GM12873 (cell line): ENCODE measurements around the gene RFNG.

Experiments
- TF ChIP-seq, protein P1 (sequence below): IDR thresholded peaks from 2 replicates; pipeline ENCODE4 v1.5.1; 2012; ENCODE audit warnings: low read depth, mild to moderate bottlenecking, moderate library complexity, low read length, control low read depth; ENCODE audit not compliant: insufficient read depth; ENCODE audit errors: missing control alignments

Gene RFNG

DNA sequence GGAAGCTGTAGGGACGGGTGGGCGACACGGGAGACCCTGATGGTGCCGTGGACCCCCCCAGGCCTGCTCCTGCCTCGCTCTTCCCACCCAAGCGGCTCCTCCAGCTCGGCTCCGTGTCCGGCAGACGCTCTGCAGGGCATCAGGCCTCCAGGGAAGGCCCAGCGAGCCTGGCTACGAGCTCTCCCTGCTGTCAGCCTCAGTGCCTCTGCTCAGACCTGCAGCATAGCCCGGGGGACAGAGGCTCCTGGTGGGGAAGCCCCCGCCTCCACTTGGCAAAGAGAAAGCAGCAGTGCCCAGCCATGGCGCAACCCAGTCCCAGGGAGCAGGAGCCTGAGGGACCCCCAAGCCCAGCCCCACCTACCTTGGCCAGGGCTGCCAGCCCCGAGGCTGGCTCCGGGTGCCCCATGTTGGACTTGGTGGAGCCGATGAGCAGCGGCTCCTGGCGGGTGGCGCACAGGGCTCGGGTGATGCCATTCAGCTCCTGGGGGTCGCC is 40.5 kb upstream of the RFNG start:
- TF ChIP-seq, protein P1, sequence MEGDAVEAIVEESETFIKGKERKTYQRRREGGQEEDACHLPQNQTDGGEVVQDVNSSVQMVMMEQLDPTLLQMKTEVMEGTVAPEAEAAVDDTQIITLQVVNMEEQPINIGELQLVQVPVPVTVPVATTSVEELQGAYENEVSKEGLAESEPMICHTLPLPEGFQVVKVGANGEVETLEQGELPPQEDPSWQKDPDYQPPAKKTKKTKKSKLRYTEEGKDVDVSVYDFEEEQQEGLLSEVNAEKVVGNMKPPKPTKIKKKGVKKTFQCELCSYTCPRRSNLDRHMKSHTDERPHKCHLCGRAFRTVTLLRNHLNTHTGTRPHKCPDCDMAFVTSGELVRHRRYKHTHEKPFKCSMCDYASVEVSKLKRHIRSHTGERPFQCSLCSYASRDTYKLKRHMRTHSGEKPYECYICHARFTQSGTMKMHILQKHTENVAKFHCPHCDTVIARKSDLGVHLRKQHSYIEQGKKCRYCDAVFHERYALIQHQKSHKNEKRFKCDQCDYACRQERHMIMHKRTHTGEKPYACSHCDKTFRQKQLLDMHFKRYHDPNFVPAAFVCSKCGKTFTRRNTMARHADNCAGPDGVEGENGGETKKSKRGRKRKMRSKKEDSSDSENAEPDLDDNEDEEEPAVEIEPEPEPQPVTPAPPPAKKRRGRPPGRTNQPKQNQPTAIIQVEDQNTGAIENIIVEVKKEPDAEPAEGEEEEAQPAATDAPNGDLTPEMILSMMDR: no peak

DNA sequence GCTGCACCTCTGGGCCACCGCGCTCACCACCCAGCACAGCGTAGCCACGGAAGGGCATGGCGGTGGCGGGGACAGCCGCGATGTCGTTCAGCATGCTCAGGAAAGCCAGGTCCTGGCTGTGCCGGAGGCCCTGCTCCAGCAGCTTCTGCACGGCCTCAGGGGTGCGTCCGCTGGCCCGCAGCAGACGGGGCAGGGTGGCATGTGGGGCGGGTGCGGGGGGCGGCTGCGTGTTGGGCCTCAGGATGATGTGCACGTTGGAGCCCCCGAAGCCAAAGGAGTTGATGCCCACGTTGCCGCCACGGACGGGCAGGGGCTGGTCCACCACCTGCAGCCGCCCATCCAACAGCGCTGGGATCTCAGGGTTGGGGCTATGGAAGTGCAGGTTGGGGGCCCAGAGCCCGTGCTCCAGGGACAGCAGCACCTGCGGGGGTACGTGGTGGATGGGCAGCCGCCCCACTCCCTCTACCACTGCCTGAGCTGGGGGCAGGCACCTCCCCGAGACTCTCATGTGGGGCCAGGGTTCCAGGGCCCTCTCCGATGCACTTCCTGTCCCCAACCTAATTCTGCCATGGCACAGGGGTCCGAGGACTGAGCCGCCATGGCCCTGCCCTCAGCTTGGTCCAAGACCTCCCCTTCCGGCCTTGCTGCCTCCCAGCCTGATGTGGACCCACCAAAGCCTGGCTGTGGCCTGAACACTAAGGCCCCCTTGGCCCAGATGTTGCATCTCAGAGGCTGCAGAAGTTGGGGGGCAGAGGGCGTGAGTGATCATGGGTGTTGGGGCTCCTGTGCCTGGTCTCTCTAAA is 39.9 kb upstream of the RFNG start:
- TF ChIP-seq, protein P1: no peak

DNA sequence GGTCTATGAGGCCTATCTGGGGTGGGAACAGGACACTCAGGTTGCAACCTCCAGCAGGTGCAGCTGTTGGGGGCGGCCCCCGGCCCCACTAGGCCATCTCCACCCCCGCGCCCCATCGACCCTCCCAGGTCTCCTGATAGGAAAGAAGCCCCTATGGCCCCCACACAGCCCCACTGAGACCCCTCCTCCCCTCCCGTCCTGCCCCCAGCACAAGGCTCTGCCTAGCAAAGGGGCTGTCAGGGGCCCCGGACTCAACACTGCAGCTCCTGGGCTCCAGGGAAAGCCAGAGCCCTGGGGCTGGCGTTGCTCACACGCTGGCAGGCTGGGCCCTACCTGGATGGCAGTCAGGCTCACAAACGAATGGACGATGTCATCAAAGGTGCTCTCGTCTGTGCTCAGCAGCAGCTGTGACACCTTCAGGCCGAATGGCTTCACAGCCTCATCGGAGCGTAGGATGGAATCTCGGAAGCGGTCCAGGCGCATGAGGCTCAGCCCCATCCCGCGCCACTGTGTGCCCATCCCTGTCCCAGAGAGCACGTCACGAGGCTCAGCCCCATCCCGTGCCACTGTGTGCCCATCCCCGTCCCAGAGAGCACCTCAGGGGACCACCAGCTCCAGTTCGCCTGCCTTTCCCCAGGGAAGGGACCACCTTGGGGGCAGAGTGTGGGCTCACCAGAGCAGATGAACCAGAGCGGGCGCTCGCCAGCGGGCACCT is 39.1 kb upstream of the RFNG start:
- TF ChIP-seq, protein P1: no peak

DNA sequence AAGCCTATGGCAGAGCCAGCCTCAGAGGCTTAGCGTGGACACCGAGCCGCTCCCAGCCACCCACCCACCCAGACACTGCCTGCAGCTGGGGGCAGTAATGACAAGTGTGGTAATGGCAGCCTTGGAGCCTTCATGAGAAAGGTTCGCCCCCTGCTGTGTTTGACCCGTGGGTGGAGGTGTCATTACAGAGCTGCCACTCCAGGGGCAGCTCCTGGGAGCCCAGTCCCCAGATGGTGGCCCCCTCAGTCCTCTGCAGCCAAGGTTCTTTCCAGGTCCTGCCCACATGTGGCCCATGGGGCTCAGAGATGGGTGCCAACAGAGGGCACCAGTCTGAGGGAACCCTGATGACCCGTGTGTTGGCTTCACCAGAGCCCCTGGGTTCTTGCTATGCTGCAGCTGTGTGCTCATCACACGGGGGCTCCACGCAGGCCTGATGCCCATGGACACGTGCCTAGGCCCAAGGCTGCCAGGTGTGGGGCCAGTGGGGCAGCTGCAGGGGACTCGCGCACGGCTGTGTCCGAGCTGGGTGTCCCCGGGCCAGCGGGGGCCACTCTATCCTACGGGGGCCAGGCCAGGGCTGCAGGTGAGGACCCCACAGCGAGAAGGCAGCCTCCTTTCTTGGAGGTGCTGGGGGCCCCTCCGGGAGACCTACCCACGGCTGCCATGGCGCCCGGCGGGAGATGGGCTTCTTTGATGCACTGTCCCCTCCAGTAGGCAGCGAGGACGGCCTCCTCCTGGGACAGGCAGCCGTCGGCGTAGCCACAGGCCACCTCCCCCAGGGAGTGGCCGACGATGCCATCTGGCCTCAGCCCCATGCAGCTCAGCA is 38.3 kb upstream of the RFNG start:
- TF ChIP-seq, protein P1: no peak

DNA sequence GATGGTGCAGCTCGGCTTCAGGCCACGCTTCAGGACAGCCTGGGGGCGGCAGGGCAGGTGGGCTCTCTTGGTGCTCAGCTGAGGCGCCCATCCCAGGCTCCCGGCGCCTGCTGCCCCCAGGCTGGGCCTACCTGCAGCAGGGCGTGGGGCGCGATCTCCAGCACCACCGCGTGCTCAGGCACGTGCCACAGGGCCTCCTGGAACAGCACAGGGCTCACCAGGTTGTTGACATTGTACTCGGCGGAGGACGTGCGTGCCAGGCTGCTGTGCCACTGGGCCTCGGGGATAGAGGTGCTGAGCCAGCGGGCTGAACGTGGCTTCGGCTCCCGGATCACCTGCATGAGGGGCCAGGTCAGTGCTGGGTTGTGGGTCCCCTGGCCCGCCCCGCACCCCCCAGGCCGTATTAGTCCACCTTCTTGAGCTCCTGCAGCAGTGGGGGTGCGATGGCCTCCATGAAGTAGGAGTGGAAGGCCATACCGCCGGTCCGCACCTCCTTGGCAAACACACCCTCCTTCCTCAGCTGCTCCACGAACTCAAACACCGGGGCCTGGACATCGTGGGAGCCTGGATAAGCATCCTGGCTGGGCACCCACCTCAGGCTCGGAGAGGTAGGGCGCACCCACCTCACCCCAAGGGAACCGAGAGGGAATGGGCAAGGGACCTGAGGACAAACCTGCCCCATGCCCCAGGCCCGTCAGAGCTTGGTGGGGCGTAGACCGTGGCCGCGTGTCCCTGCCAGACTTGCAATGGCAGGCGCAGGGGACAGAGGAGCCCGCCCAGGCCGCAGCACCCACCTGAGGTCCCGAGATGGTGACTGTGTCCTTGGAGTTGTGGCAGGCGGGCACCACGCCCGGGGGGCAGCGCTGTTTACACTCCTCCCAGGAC is 37.5 kb upstream of the RFNG start:
- TF ChIP-seq, protein P1: no peak

DNA sequence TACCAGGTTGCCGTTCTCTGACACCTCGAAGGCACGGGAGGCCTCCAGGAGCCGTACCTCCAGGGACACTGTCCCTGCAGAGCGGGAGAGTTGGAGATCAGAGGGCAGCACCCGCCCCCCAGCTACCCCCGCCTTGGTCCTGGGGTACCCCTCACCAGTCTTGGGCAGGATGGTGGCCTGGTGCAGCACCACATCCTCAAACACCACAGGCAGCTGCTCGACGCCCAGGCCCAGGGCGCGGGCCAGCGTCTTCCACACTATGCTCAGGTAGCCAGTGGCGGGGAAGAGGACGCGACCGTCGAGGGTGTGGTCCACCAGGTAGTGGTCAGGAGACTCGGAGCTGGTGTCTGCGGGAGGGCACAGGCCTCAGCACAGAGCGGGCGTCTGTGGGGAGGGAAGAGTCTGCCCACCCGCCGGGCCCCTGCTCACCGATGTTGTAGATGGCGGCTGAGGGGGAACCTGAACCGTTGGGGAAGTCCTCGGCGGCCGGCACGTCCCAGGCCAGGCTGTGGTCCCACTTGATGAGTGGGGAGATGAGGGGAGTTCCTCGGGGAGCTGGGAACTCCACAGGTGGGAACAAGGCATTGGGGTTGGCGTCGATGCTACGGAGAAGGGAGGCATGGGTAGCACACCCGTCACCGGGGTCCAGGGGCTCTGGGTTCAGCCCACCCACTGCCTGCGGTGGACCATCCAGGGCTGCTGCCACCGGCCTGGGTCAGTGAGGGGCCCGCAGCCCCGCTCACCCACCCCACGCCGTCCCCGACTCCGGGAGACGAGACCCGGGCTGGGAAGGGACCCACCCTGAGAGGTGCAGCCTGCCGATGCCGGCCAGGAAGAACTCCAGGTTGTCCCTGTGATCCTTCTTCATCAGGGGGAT is 36.6 kb upstream of the RFNG start:
- TF ChIP-seq, protein P1: no peak
